ENCODE data around the gene RAVER1. TPM values are rescaled to one million over a fixed set of nuclear protein-coding genes. Genes with fewer than 3 reads are reported as not detected.
A peak's percentile ranks its signal among the peaks of the same experiment; 100 is the strongest.

RAVER1 gene
- total and polyA plus RNA-seq, 9 of the 15 experiments (the other 6 are each of a cell fraction or from before 2014, with no cell fraction given), result 0.06 to 113 (median 7.0) TPM

DNA sequence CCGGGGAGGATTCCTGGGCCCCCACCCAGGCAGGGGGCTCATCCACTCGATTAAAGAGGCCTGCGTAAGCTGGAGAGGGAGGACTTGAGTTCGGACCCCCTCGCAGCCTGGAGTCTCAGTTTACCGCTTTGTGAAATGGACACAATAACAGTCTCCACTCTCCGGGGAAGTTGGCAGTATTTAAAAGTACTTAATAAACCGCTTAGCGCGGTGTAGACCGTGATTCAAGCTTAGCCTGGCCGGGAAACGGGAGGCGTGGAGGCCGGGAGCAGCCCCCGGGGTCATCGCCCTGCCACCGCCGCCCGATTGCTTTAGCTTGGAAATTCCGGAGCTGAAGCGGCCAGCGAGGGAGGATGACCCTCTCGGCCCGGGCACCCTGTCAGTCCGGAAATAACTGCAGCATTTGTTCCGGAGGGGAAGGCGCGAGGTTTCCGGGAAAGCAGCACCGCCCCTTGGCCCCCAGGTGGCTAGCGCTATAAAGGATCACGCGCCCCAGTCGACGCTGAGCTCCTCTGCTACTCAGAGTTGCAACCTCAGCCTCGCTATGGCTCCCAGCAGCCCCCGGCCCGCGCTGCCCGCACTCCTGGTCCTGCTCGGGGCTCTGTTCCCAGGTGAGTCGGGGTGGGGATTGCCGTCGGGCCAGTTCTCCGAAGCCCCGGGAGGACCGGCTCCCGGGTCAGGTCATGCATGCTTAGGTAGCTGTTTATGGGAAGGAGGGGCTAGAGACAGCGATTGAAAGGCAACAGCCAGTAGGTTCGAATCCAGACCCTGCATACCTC lies 62.5 kb downstream of the RAVER1 start, which contains the start of gene ICAM1 (continued):
- TF ChIP-seq UBTF (IDR thresholded peaks at IDR 0.05; ENCODE audit: borderline replicate concordance in 1 of 2, low read depth in 2 of 2, low read length in 2 of 2) (peak; percentile 61 to 75; a peak in 3 of 4 replicates), KDM2B (CRISPR knock-in tag; IDR thresholded peaks at IDR 0.05) (peak; percentile 82; the same call in 1 of the 2 replicates), PATZ1 (CRISPR knock-in tag; IDR thresholded peaks at IDR 0.05; ENCODE audit: borderline replicate concordance) (no peak), SLC30A9 (CRISPR knock-in tag; IDR thresholded peaks at IDR 0.05) (no peak), FOS (IDR thresholded peaks at IDR 0.05; ENCODE audit: extremely low read depth, insufficient read length) (no peak), ZNF354B (CRISPR knock-in tag; IDR thresholded peaks at IDR 0.05) (no peak), ZNF174 (CRISPR knock-in tag; IDR thresholded peaks at IDR 0.05) (no peak), TAF9B (IDR thresholded peaks at IDR 0.05; ENCODE audit: partially characterized antibody) (no peak), SMAD1 (IDR thresholded peaks at IDR 0.05; ENCODE audit: low read depth, low read length, partially characterized antibody) (peak; percentile 40), BRD9 (IDR thresholded peaks at IDR 0.05; ENCODE audit: low read depth, partially characterized antibody) (peak; percentile 43), ZNF124 (CRISPR knock-in tag; IDR thresholded peaks at IDR 0.05) (no peak), HDGF (IDR thresholded peaks at IDR 0.05) (no peak), NFE2 (IDR thresholded peaks at IDR 0.05; ENCODE audit: low read depth) (no peak), SUPT5H (IDR thresholded peaks at IDR 0.05) (peak; percentile 77), KAT7 (CRISPR knock-in tag; IDR thresholded peaks at IDR 0.05; ENCODE audit: borderline replicate concordance) (no peak; the same call in 1 of the 2 replicates), MBD2 (IDR thresholded peaks at IDR 0.05; ENCODE audit: borderline replicate concordance, low read depth) (no peak; the same call in 1 of the 2 replicates), ARNT (IDR thresholded peaks at IDR 0.05) (no peak), HLTF (IDR thresholded peaks at IDR 0.05) (no peak), SIN3A (IDR thresholded peaks at IDR 0.05; ENCODE audit: borderline replicate concordance in 2 of 2, control insufficient read depth in 1 of 2, low read depth in 2 of 2, low read length in 2 of 2) (no peak; a peak in 2 of 4 replicates), PTTG1 (tag; IDR thresholded peaks at IDR 0.05; ENCODE audit: low read depth) (no peak), NCOA6 (IDR thresholded peaks at IDR 0.05) (no peak), ASH1L (IDR thresholded peaks at IDR 0.05; ENCODE audit: borderline replicate concordance, low read depth, partially characterized antibody) (peak; percentile 35), KLF10 (CRISPR knock-in tag; IDR thresholded peaks at IDR 0.05) (no peak), TEAD2 (tag; IDR thresholded peaks at IDR 0.05) (no peak)
- TF ChIP-seq, protein P1, sequence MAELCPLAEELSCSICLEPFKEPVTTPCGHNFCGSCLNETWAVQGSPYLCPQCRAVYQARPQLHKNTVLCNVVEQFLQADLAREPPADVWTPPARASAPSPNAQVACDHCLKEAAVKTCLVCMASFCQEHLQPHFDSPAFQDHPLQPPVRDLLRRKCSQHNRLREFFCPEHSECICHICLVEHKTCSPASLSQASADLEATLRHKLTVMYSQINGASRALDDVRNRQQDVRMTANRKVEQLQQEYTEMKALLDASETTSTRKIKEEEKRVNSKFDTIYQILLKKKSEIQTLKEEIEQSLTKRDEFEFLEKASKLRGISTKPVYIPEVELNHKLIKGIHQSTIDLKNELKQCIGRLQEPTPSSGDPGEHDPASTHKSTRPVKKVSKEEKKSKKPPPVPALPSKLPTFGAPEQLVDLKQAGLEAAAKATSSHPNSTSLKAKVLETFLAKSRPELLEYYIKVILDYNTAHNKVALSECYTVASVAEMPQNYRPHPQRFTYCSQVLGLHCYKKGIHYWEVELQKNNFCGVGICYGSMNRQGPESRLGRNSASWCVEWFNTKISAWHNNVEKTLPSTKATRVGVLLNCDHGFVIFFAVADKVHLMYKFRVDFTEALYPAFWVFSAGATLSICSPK (IDR thresholded peaks at IDR 0.05; ENCODE audit: borderline replicate concordance), result no peak

Measured in K562 (cell line).